ENCODE measurements around the gene SFTPB.
A peak's percentile ranks its signal among the peaks of the same experiment; 100 is the strongest.
"Not testable (repeated sequence)": the region's sequence is repeated elsewhere in the genome, so short reads cannot be mapped to it uniquely, and the experiment has no call there.

The SFTPB gene

DNA sequence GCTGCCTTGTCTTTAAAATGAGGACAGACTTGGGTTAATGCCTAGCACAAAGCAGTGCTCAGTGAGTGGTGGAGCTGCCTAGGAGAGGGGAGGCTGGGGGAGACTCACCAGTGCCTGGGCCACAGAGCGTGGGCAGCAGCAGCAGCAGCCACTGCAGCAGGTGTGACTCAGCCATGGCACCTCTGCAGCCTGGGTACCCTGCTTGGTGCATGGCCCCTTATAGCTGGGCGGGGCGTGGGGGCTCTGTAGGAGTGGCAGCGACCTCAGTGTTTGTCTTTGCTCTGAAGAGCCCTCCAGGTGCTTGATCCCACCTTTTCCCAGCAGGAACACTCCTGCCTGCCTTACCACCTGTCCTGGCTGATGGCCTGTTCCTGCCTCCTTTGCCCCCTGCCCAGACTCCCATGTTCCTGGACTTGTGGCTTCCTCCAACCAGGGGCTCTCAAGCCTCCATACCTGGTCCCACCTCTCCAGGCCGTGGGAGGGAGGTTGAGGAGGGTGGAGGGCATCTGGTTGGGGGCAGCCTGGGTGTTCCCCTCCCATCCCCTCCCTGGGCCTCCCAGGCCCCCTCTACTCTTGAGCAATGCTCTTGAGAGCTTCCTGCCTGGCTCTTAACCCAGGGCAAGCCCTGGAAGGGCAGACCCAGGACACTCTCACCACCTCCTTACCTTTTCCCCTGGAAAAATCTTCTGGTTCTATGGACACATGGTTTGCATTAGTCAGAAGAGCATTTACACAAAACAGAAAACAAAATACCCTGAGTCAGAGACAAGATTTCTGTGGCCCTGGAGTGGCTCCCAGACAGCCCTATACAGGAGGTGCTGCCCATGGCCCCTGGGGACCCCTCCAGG, at the start of gene SFTPB:
Gene SFTPB, minus strand, starts transcription at position 191 of the 848 bp plus-strand sequence. Its CDS starts 16 bp downstream, at position 175.
- intact Hi-C loops (cut with DNase I), result no loop called here
- DNase-seq, result peak in 2 of 42 donors; percentile 5 to 6

DNA sequence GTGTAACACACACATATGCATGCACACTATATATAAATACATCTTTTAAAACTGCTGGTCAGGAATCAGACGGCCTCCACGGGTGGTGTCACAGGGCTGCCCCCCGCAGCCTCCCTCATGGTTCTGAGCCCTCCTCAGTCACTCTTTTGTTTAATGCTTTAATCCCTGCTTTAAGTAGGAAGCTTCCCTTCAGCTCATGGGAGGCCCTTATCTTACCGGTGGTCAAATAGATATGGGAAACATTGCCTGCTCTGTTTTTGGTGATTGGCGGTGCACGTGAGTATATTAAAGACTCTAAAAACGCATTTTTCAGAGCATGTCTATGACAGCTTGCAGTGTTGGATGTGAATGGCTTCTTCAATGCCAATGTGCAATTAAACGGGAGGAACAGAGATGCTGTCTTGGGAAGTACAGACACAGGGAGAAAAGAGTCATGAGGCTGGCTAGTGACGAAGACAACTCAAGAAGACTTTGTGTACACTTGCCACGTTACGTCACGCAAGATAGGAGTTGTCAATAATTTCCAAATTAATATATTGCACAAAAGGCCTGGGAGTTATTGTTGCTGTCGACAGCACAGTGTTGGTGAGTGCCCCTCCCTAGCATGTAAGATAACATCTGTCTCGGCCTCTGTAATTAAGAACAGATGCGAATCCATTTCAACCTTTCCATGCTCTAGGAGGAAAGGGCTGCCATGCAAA, 49.5 kb upstream of the SFTPB start:
- intact Hi-C loops (cut with DNase I), result no loop called here
- DNase-seq, result peak in 3 of 42 donors; percentile 2 to 4 (median 4)

- DNase-seq, result peak in 2 of 42 donors; percentile 12 to 33
- intact Hi-C loops (cut with DNase I), result no loop called here
These were observed 48.4 kb upstream of the SFTPB start for GRCh38 chr2:85716346-85716914.

- no peak for DNase-seq
- intact Hi-C loops (cut with DNase I), result no loop called here
These were observed 46.8 kb upstream of the SFTPB start for GRCh38 chr2:85714841-85715240.

GRCh38 chr2:85714421-85714820, 46.4 kb upstream of the SFTPB start:
- DNase-seq, result peak in 3 of 42 donors; percentile 4 to 18 (median 15)
- intact Hi-C loops (cut with DNase I), result not testable (repeated sequence)

DNA sequence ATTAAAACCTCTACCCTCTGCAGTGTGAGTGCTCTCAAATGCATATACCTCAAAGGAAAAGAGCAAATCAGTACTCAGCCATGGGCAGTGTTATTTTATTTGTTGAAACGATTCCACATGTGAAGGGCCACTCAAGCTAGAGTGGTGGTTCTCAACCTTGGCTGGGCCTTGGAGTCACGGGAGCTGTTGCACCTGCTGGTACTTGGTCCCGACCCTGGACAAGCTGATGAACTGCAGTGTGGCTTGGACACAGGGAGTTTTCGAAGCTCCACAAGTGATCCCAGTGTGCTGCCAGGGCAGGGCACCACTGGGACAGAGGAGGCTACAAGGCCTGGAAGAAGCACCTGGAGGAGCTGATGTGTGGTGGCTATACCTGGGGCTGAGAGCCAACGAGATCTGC, 45.8 kb upstream of the SFTPB start:
- DNase-seq, result peak in 4 of 42 donors; percentile 6 to 36 (median 16)
- intact Hi-C loops (cut with DNase I), result no loop called here

DNA sequence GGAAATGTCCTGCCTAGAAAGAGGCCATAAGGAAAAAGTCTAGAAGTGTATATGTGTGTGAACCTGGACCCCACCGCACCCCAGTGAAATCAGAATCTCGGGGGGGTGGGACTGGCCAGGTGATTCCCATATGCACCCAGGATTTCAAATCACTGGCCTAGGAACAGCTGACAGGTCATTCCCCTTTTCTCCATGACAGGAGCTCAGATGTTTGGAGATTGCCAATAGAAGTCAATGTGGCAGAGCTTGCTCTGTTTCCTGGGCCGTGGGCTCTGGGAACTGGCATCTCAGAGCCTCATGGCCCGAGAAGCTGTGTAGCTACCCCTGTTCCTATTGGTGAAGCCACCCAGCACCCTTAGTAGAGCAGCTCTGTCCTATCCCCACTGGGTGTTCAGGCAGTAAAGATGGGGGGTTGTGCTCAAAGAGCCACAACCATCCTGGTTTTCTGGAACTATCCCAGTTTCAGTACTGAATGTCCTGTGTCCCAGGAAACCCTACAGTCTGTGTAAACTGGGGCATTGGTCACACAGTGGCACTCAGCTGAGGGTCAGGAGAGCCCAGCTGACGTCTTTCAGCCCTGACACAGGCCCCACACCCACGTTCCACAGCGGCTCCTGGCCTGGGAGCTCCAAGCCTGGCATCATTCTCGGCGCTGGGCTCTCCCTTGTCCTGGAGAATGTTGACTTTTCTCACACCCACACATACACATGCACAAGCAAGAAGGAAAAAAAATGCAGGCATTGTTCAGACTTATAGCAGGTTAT, 45.0 kb upstream of the SFTPB start:
- intact Hi-C loops (cut with DNase I), result no loop called here
- peak in 10 of 42 donors; percentile 10 to 66 (median 38) for DNase-seq

- DNase-seq, result peak in 9 of 42 donors; percentile 9 to 55 (median 45)
- intact Hi-C loops (cut with DNase I), result no loop called here
These were observed 44.3 kb upstream of the SFTPB start for GRCh38 chr2:85712336-85712735.

GRCh38 chr2:85711578-85712060, 43.6 kb upstream of the SFTPB start:
- peak in 2 of 42 donors; percentile 21 to 43 for DNase-seq
- intact Hi-C loops (cut with DNase I), result no loop called here

DNA sequence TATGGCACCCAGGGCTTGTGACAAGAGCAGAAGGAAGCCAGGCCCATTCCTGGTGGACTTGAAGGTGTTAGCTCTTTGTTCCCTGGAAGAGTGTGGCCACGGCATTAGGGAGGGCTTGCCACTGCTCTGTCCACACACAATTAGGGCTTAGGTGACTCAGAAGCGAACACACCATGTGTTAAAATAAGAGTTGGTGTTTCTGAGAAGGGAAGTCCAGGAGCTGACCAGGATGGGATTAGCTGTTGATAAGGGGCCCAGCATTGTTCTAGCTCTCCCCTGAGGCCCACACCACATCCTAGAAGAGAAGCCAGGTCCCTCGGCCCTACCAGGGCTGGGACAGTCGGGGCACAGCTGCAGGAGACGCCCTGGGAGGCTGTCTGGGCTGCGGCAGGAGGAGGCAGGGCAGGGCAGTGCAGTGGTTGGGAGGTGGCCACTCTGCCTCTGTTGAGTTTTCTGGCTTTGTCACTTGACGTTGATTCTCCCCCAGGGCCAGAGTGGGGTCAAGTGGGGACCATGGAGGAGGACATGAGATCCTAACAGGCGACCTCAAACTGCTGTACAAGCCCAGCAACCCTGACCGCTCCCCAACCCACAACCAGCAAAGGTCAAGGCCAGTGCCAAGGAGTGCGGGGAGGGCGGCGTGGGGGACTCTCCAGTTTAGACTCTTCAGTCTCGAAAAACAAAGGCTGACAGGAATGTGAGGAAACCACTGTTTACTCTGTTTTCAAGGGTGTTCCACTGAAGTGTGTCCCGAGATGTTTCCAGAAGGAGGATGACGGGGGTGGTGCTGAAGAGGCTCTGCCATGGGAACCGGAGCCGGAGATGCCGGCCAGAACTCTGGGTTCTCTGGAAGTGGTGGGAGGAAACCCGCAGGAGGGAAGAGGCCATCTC, 42.9 kb upstream of the SFTPB start:
- peak in 3 of 42 donors; percentile 7 to 25 (median 8) for DNase-seq
- intact Hi-C loops (cut with DNase I), result no loop called here

- DNase-seq, result peak in 1 of 42 donors; percentile 22
- intact Hi-C loops (cut with DNase I), result loop anchor here (10.0 kb wide), 1 partner anchor 65 kb away; no protein-coding TSS in a partner anchor
These were observed 41.4 kb upstream of the SFTPB start for GRCh38 chr2:85709401-85709811.

DNA sequence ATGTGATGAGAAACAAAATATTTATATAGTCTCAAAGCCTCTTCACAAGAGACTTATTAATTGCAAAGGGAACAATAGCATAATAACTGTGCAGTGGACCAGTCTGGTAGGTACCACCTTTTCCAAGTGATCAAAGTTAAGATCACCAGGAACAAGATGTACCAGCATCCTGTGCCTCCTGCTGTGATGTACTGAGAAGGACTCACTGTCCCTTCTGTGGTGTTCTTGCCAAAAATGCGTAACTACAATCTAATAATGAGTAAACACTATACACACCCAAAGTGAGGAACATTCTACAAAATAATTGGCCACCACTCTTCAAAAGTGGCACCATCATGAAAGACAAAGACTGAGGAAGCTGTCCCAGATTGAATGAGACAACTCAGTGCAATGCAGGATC, 40.6 kb upstream of the SFTPB start:
- peak in 1 of 42 donors; percentile 1 for DNase-seq
- intact Hi-C loops (cut with DNase I), result loop anchor here (10.0 kb wide), 1 partner anchor 64 kb away; no protein-coding TSS in a partner anchor

GRCh38 chr2:85707304-85707703, 39.3 kb upstream of the SFTPB start:
- intact Hi-C loops (cut with DNase I), result loop anchor here (10.0 kb wide), 1 partner anchor 63 kb away; no protein-coding TSS in a partner anchor
- DNase-seq, result peak in 32 of 42 donors; percentile 32 to 90 (median 74)

GRCh38 chr2:85706599-85707296, 38.7 kb upstream of the SFTPB start:
- DNase-seq, result peak in 34 of 42 donors; percentile 26 to 74 (median 48)
- intact Hi-C loops (cut with DNase I), result loop anchor here (10.0 kb wide), 1 partner anchor 62 kb away; no protein-coding TSS in a partner anchor

DNA sequence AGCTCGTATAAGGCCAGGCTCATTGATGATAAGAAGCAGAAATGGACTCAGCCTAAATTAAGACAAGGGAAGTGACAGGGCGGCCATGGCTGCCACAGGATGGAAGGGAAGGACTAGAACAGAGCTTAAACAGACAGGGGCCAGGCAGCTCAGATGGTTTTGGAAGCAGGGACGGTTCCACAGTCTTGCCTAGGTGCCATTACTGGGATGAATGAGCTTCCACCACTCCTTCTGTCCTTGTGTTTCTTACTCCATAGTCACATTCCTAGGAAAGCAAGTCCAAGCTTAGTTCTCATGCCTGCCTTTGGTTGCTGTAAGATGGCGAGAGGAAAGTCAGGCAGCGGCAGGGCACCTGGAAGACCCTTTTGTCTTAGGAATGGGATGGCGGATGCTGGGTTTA, 38.1 kb upstream of the SFTPB start:
- peak in 1 of 42 donors; percentile 20 for DNase-seq

GRCh38 chr2:85705680-85706039, 37.7 kb upstream of the SFTPB start:
- no peak for DNase-seq
- intact Hi-C loops (cut with DNase I), result loop anchor here (10.0 kb wide), 1 partner anchor 61 kb away; no protein-coding TSS in a partner anchor

More for the DNA sequence above, 38.1 kb upstream of the SFTPB start:
- intact Hi-C loops (cut with DNase I), result loop anchor here (10.0 kb wide), 1 partner anchor 61 kb away; no protein-coding TSS in a partner anchor
